Vagina (tissue), 2 donors: ENCODE measurements around the gene ADSS2.
"Not testable (repeated sequence)": the region's sequence is repeated elsewhere in the genome, so short reads cannot be mapped to it uniquely, and the experiment has no call there.

Source experiments
- CTCF ChIP-seq, 3 experiments: fragments of 450-650 bp in 2 of 3; fragments of 200-600 bp in 1 of 3; sonication (generic) in 1 of 3; IDR thresholded peaks; one replicate each; pipeline ENCODE4 v1.5.1; 2017 to 2019; ENCODE audit warnings: antibody characterized with exemption in 3 of 3, mild to moderate bottlenecking in 2 of 3, moderate library complexity in 2 of 3
- POLR2AphosphoS5 ChIP-seq, 2 donors: sonication (generic); formaldehyde crosslinking; IDR thresholded peaks; one replicate each; pipeline ENCODE4 v1.9.0; 2017; ENCODE audit warnings: antibody characterized with exemption in 2 of 2, mild to moderate bottlenecking in 2 of 2, low read depth in 1 of 2; ENCODE audit not compliant: insufficient read depth in 1 of 2

GRCh38 chr1:244374484-244374883, 77.2 kb downstream of the ADSS2 start:
- not testable (repeated sequence) for TF ChIP-seq CTCF (IDR thresholded peaks at IDR 0.05); POLR2AphosphoS5 (IDR thresholded peaks at IDR 0.05; ENCODE audit: insufficient read depth in 1 of 2, low read depth in 1 of 2)
